CD4-positive, alpha-beta T cell (primary cell): ENCODE data around the gene POU4F1. TPM values are rescaled to one million over a fixed set of nuclear protein-coding genes. Genes with fewer than 3 reads are reported as not detected.
A peak's percentile ranks its signal among the peaks of the same experiment; 100 is the strongest.

ENCODE experiments used
- ATAC-seq: fragments of 200-7000 bp; cut with Tn5 transposase; one replicate; pipeline ENCODE4 v1.10.0; 2022; ENCODE audit warnings: mild to moderate bottlenecking; ENCODE audit not compliant: poor library complexity
- CTCF ChIA-PET: fragments of 350-600 bp; sonication (Branson Sonifier 250); formaldehyde crosslinking; loops from one replicate; lab custom pipeline; 2021; ENCODE audit warnings: antibody characterized with exemption, inconsistent platforms; lab: Charles Lee
- POLR2A ChIA-PET: fragments of 350-600 bp; sonication (Branson Sonifier 250); formaldehyde crosslinking; loops from one replicate; lab custom pipeline; 2021; ENCODE audit warnings: antibody characterized with exemption, inconsistent platforms; lab: Charles Lee
- DNase-seq, 14 experiments: peaks; one replicate each; pipeline ENCODE4 v3.0.0-alpha.2; 2013 to 2020; ENCODE audit warnings: mixed read lengths in 2 of 14
- H3K27ac ChIP-seq, 2 donors: one replicate each; pipeline versions ENCODE4 v1.5.1 to v1.7.0; 2013; ENCODE audit warnings: low read length in 2 of 2, low read depth in 1 of 2, mild to moderate bottlenecking in 1 of 2
- H3K27me3 ChIP-seq, 2 experiments: 1 replicate in 1 of 2; 2 replicates in 1 of 2; pipeline versions ENCODE4 v1.6.1 to v1.7.0; 2013; ENCODE audit warnings: low read length in 2 of 2, control low read depth in 1 of 2, mild to moderate bottlenecking in 1 of 2, moderate library complexity in 1 of 2; ENCODE audit not compliant: insufficient read depth in 2 of 2, control insufficient read depth in 1 of 2
- H3K36me3 ChIP-seq: one replicate; pipeline ENCODE4 v1.6.1; 2013; ENCODE audit warnings: low read length, control low read depth; ENCODE audit not compliant: insufficient read depth
- H3K4me1 ChIP-seq: one replicate; pipeline ENCODE4 v1.6.1; 2013; ENCODE audit warnings: low read length, control low read depth; ENCODE audit not compliant: insufficient read depth
- H3K4me3 ChIP-seq: one replicate; pipeline ENCODE4 v1.5.1; 2013; ENCODE audit warnings: mild to moderate bottlenecking, low read length, moderate library complexity
- H3K9me3 ChIP-seq, 2 experiments: 1 replicate in 1 of 2; 2 replicates in 1 of 2; pipeline versions ENCODE4 v1.6.1 to v1.7.0; 2013; ENCODE audit warnings: low read length in 2 of 2, mild to moderate bottlenecking in 2 of 2, control low read depth in 1 of 2, moderate library complexity in 1 of 2; ENCODE audit not compliant: control insufficient read depth in 1 of 2, insufficient read depth in 1 of 2
- H3K27ac Mint-ChIP-seq: one replicate; pipeline ENCODE4 v1.8.0; 2020; ENCODE audit warnings: mixed read lengths
- H3K27me3 Mint-ChIP-seq: one replicate; pipeline ENCODE4 v1.8.0; 2021; ENCODE audit warnings: mixed read lengths
- H3K36me3 Mint-ChIP-seq: one replicate; pipeline ENCODE4 v1.8.0; 2021; ENCODE audit warnings: low read depth, mixed read lengths
- H3K4me1 Mint-ChIP-seq: one replicate; pipeline ENCODE4 v1.8.0; 2021; ENCODE audit warnings: low read depth, mixed read lengths
- H3K4me3 Mint-ChIP-seq: one replicate; pipeline ENCODE4 v1.8.0; 2020; ENCODE audit warnings: mild to moderate bottlenecking, mixed read lengths
- H3K9me3 Mint-ChIP-seq: one replicate; pipeline ENCODE4 v1.8.0; 2020; ENCODE audit warnings: mixed read lengths
- intact Hi-C, 2 experiments: fragments of 100-400 bp; cut with DNase I in 1 of 2; cut with micrococcal nuclease in 1 of 2; formaldehyde crosslinking; loops; one replicate each; pipeline versions ENCODE4 v1.15.1 to v1.9.0; 2023 to 2025; cut with DNase I, micrococcal nuclease
- total RNA-seq, 174 experiments: library from RNA in 2 of 174; stranded (reverse) in 2 of 174; gene quantifications; one replicate each; pipeline ENCODE4 v1.2.3 and lab custom pipeline; 2021 to 2026
- TF ChIP-seq, protein P1 (sequence below): fragments of 200-600 bp; IDR thresholded peaks from one replicate; pipeline ENCODE4 v1.8.0; 2022; ENCODE audit warnings: antibody characterized with exemption, mild to moderate bottlenecking

Gene POU4F1
- total RNA-seq, 2 experiments from 2014 or later, result 0.11 to 0.14 TPM

GRCh38 chr13:78592584-78592983 is 10.8 kb downstream of the POU4F1 start:
- Mint-ChIP-seq H3K36me3 (peaks cover 18% of the 10 kb centered on the region), H3K27ac (no peak overlapping the region), H3K4me3 (no peak overlapping the region), H3K4me1 (peaks cover 7% of the 10 kb centered on the region), H3K9me3 (peaks cover 11% of the 10 kb centered on the region), H3K27me3 (peaks cover 96% of the 10 kb centered on the region)
- Histone ChIP-seq H3K4me3 (no peak overlapping the region), H3K27me3 (peaks cover 76 to 99% of the 10 kb centered on the region in 2 experiments), H3K27ac (no peak overlapping the region), H3K9me3 (peaks cover 31 to 35% of the 10 kb centered on the region in 2 experiments), H3K4me1 (peaks cover 16% of the 10 kb centered on the region), H3K36me3 (no peaks in the 10 kb centered on the region)
- CTCF ChIA-PET, result no interaction called here
- ATAC-seq (no peak), DNase-seq (no peak)
- POLR2A ChIA-PET, result no interaction called here
- intact Hi-C loops, result loop anchor here in 1 of 2 experiments (2.0 kb wide), 1 partner anchor 14 kb away; no protein-coding TSS in a partner anchor
- TF ChIP-seq, protein P1, sequence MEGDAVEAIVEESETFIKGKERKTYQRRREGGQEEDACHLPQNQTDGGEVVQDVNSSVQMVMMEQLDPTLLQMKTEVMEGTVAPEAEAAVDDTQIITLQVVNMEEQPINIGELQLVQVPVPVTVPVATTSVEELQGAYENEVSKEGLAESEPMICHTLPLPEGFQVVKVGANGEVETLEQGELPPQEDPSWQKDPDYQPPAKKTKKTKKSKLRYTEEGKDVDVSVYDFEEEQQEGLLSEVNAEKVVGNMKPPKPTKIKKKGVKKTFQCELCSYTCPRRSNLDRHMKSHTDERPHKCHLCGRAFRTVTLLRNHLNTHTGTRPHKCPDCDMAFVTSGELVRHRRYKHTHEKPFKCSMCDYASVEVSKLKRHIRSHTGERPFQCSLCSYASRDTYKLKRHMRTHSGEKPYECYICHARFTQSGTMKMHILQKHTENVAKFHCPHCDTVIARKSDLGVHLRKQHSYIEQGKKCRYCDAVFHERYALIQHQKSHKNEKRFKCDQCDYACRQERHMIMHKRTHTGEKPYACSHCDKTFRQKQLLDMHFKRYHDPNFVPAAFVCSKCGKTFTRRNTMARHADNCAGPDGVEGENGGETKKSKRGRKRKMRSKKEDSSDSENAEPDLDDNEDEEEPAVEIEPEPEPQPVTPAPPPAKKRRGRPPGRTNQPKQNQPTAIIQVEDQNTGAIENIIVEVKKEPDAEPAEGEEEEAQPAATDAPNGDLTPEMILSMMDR, result no peak

DNA sequence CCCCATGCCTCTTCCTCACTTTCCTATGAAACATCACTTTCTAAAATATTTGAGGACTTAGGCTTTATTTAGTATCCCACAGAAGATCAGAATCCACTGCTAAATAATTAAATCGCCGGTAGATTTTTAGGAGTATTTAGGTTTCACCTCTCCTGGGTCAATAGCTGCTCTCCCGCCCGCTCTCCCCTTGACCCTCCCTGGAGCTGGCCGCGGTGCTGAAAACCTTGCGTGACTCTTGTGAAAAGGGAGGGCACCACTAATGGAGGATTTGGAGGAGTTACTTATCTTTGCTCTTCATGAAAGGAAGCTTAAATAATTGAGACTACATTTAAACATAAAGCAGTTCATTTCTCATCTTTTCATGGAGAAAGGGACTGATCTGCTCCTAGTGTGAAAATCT is 14.1 kb downstream of the POU4F1 start:
- Histone ChIP-seq H3K27ac (no peak overlapping the region), H3K27me3 (peaks cover 64 to 87% of the 10 kb centered on the region in 2 experiments), H3K4me1 (no peaks in the 10 kb centered on the region), H3K36me3 (no peaks in the 10 kb centered on the region), H3K9me3 (peaks cover 11 to 24% of the 10 kb centered on the region in 2 experiments), H3K4me3 (no peak overlapping the region)
- H3K27ac Mint-ChIP-seq, result no peak overlapping the region
- no peak overlapping the region for H3K4me3 Mint-ChIP-seq
- ChIA-PET CTCF (no interaction called here), POLR2A (no interaction called here)
- H3K36me3 Mint-ChIP-seq, result peaks cover 5% of the 10 kb centered on the region
- peaks cover 95% of the 10 kb centered on the region for H3K27me3 Mint-ChIP-seq
- DNase-seq (peak in 1 of 14 experiments; percentile 3), ATAC-seq (no peak)
- peaks cover 6% of the 10 kb centered on the region for H3K9me3 Mint-ChIP-seq
- no peaks in the 10 kb centered on the region for H3K4me1 Mint-ChIP-seq
- TF ChIP-seq, protein P1, result no peak
- intact Hi-C loops, result no loop called here

GRCh38 chr13:78587395-78587794 is 16.0 kb downstream of the POU4F1 start:
- DNase-seq, result peak in 1 of 14 experiments; percentile 2
- H3K27me3 Mint-ChIP-seq, result peaks cover 93% of the 10 kb centered on the region
- H3K4me1 Mint-ChIP-seq, result no peaks in the 10 kb centered on the region
- intact Hi-C loops, result no loop called here
- no peak overlapping the region for H3K27ac ChIP-seq
- no peaks in the 10 kb centered on the region for H3K36me3 ChIP-seq
- no peak overlapping the region for H3K4me3 ChIP-seq
- peaks cover 11 to 17% of the 10 kb centered on the region in 2 experiments for H3K9me3 ChIP-seq
- H3K9me3 Mint-ChIP-seq, result peaks cover 6% of the 10 kb centered on the region
- peaks cover 46 to 77% of the 10 kb centered on the region in 2 experiments for H3K27me3 ChIP-seq
- no peak overlapping the region for H3K27ac Mint-ChIP-seq
- ATAC-seq, result no peak
- ChIA-PET CTCF (no interaction called here), POLR2A (no interaction called here)
- no peaks in the 10 kb centered on the region for H3K4me1 ChIP-seq
- TF ChIP-seq, protein P1, result no peak
- no peaks in the 10 kb centered on the region for H3K36me3 Mint-ChIP-seq
- H3K4me3 Mint-ChIP-seq, result no peak overlapping the region
